A673 (cell line): ENCODE data around the gene NPEPL1.

Source experiments
- CTCF ChIP-seq: fragments of 300-800, 200-600 bp; sonication (generic); conservative IDR thresholded peaks from 2 replicates; pipeline ENCODE4 v1.5.1; 2017; ENCODE audit warnings: low read depth, mild to moderate bottlenecking, antibody characterized with exemption, low read length, moderate library complexity, mixed read lengths
- EZH2 ChIP-seq: fragments of 200-600 bp; sonication (generic); IDR thresholded peaks from 2 replicates; pipeline ENCODE4 v1.6.1; 2017; ENCODE audit warnings: borderline replicate concordance, low read depth, mild to moderate bottlenecking, mixed read lengths, antibody characterized with exemption, low read length; ENCODE audit not compliant: poor library complexity, severe bottlenecking

GRCh38 chr20:58720890-58721289 lies 28.3 kb downstream of the NPEPL1 start:
- TF ChIP-seq CTCF: no peak
- no peak for TF ChIP-seq EZH2
